OCI-LY7 (cell line): ENCODE measurements around the gene NREP. TPM values are rescaled to one million over a fixed set of nuclear protein-coding genes. Genes with fewer than 3 reads are reported as not detected.
"Not testable (repeated sequence)": the region's sequence is repeated elsewhere in the genome, so short reads cannot be mapped to it uniquely, and the experiment has no call there.

ENCODE experiments used
- BruUV-seq: library from RNA; stranded (reverse); fragments of 400-500 nt; replicated peaks from 2 replicates; lab custom pipeline; 2021; lab: Mats Ljungman, UMichigan
- CTCF ChIA-PET: fragments of 300-600 bp; sonication (Branson Sonifier 250); formaldehyde crosslinking; loops from one replicate; lab custom pipeline; 2022; ENCODE audit warnings: antibody characterized with exemption; ENCODE audit not compliant: unreplicated experiment; lab: Charles Lee
- POLR2A ChIA-PET: fragments of 300-600 bp; sonication (Branson Sonifier 250); formaldehyde crosslinking; loops from one replicate; lab custom pipeline; 2022; ENCODE audit warnings: antibody characterized with exemption; lab: Charles Lee
- DNase-seq: peaks from one replicate; pipeline ENCODE4 v3.0.0-alpha.2; 2015; ENCODE audit warnings: low spot score
- H2AFZ ChIP-seq: fragments of 200-600 bp; sonication (generic), shearing (Covaris generic); 2 replicates; pipeline ENCODE4 v1.6.1; 2014; ENCODE audit warnings: mild to moderate bottlenecking, antibody characterized with exemption, low read length, moderate library complexity
- H3K27ac ChIP-seq: fragments of 200-600 bp; sonication (generic); 2 replicates; pipeline ENCODE4 v1.5.1; 2014; ENCODE audit warnings: mixed run types, low read depth, mild to moderate bottlenecking, moderate library complexity, low read length, inconsistent platforms; ENCODE audit not compliant: poor library complexity, severe bottlenecking
- H3K36me3 ChIP-seq: fragments of 200-600 bp; sonication (generic); 2 replicates; pipeline ENCODE4 v1.6.1; 2014; ENCODE audit warnings: mild to moderate bottlenecking, antibody characterized with exemption, low read length, moderate library complexity, mixed read lengths; ENCODE audit not compliant: insufficient read depth
- H3K4me1 ChIP-seq: fragments of 200-600 bp; sonication (generic); 2 replicates; pipeline ENCODE4 v1.5.1; 2014; ENCODE audit warnings: mild to moderate bottlenecking, low read length; ENCODE audit not compliant: insufficient read depth, poor library complexity, severe bottlenecking
- H3K4me2 ChIP-seq: fragments of 200-600 bp; sonication (generic); 2 replicates; pipeline ENCODE4 v1.6.1; 2014; ENCODE audit warnings: mild to moderate bottlenecking, low read length
- H3K4me3 ChIP-seq: fragments of 200-600 bp; sonication (generic); 2 replicates; pipeline ENCODE4 v1.5.1; 2014; ENCODE audit warnings: mild to moderate bottlenecking, low read depth, low read length; ENCODE audit not compliant: poor library complexity, severe bottlenecking
- H3K79me2 ChIP-seq: fragments of 200-600 bp; sonication (generic); 2 replicates; pipeline ENCODE4 v1.6.1; 2016; ENCODE audit warnings: low read depth, mild to moderate bottlenecking, low read length, moderate library complexity, mixed read lengths; ENCODE audit not compliant: insufficient read depth
- H3K9me2 ChIP-seq: fragments of 200-600 bp; sonication (generic); 2 replicates; pipeline ENCODE4 v1.6.1; 2016; ENCODE audit warnings: mild to moderate bottlenecking, low read length, mixed read lengths; ENCODE audit not compliant: insufficient read depth
- H3K9me3 ChIP-seq: fragments of 200-600 bp; sonication (generic); 2 replicates; pipeline ENCODE4 v1.6.1; 2014; ENCODE audit warnings: mild to moderate bottlenecking, mixed run types, low read length, mixed read lengths
- H4K20me1 ChIP-seq: fragments of 200-600 bp; sonication (generic); 2 replicates; pipeline ENCODE4 v1.6.1; 2014; ENCODE audit warnings: mild to moderate bottlenecking, antibody characterized with exemption, low read length, moderate library complexity, mixed read lengths; ENCODE audit not compliant: insufficient read depth
- CTCF ChIP-seq: fragments of 200-600 bp; sonication (generic); conservative IDR thresholded peaks from 2 replicates; pipeline ENCODE4 v1.5.1; 2014; ENCODE audit warnings: mild to moderate bottlenecking, antibody characterized with exemption, low read length, moderate library complexity, mixed read lengths
- EZH2phosphoT487 ChIP-seq: fragments of 200-600 bp; sonication (generic); IDR thresholded peaks from 2 replicates; pipeline ENCODE4 v1.6.1; 2018; ENCODE audit warnings: low read depth, borderline replicate concordance, mild to moderate bottlenecking, mixed run types, antibody characterized with exemption, low read length, moderate library complexity, mixed read lengths
- intact Hi-C: fragments of 100-400 bp; cut with micrococcal nuclease; formaldehyde crosslinking; loops from one replicate; pipeline ENCODE4 v1.10.0; 2022; ENCODE audit not compliant: unreplicated experiment
- total RNA-seq, 2 experiments: library from RNA; depleted of rRNA in 1 of 2; stranded (reverse); fragments of >200 nt in 1 of 2; shearing (Covaris generic) in 1 of 2; gene quantifications; 2 replicates each; pipeline ENCODE4 v1.2.3, GENCODE V29; 2014 to 2022

Gene NREP
- total RNA-seq, 2 experiments from 2014 or later: 40.0 to 100 TPM

DNA sequence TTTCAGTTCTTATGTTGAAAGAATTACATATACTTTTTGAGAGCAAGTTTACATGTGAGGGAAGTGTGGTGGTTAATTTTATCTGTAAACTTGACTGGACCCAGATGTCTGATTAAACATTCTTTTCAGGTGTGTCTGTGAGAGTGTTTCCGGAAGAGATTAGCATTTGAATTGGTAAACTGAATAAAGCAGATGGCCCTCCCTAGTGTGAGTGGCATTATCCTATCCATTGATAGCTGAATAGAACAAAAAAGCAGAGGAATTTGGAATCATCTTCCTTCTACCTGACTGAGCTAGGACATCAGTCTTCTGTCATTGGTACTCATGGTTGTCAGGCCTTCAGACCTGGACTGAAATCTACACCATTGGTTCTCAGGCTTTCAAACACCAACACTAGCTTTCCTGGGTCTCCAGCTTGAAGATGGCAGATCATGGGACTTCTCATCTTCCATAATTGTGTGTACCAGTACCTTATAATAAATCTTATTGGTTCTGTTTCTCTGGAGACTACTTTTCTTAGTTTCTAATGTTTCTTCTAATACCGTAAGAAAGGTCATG is 36.6 kb downstream of the NREP start:
- H4K20me1 ChIP-seq: no peaks in the 10 kb centered on the region
- POLR2A ChIA-PET: interaction anchor here (0.9 to 1.4 kb wide), 4 partner anchors 14 to 34 kb away, joined by 3 to 5 read pairs (median 4); no protein-coding TSS in a partner anchor
- DNase-seq: no peak
- no peaks in the 10 kb centered on the region for H3K9me3 ChIP-seq
- H3K27ac ChIP-seq: no peak overlapping the region
- no peaks in the 10 kb centered on the region for H3K79me2 ChIP-seq
- no peak overlapping the region for H3K4me2 ChIP-seq
- no TSS peak for BruUV-seq
- intact Hi-C loops: no loop called here
- no peak for TF ChIP-seq CTCF
- TF ChIP-seq EZH2phosphoT487: no peak
- H2AFZ ChIP-seq: no peak overlapping the region
- H3K36me3 ChIP-seq: no peaks in the 10 kb centered on the region
- CTCF ChIA-PET: no interaction called here
- no peaks in the 10 kb centered on the region for H3K4me1 ChIP-seq
- no peak overlapping the region for H3K4me3 ChIP-seq
- H3K9me2 ChIP-seq: no peaks in the 10 kb centered on the region

DNA sequence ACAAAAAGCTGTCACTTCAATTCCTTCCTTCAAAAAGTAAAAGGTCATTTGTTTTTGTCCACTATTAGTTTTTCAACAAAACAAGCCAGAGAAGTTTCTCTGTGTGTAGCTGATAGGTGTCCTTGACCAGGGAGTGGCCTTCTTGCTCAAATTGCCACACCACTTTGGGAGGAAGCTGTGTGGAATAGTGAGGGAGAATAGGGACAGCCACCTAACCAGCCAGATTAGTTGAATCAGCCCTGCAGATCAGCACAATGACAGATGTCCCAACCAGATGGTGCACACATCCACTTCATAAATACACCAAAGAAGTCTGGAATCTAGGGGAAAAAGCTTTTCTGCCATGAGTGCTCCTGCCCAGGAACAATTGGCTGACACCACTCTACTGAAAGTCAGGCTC is 37.2 kb downstream of the NREP start:
- Histone ChIP-seq H3K4me3 (no peak overlapping the region), H3K79me2 (no peaks in the 10 kb centered on the region), H3K4me2 (no peak overlapping the region), H4K20me1 (no peaks in the 10 kb centered on the region), H3K9me3 (no peaks in the 10 kb centered on the region), H3K36me3 (no peaks in the 10 kb centered on the region), H3K9me2 (no peaks in the 10 kb centered on the region), H2AFZ (no peak overlapping the region), H3K27ac (no peak overlapping the region), H3K4me1 (no peaks in the 10 kb centered on the region)
- DNase-seq: no peak
- no TSS peak for BruUV-seq
- ChIA-PET CTCF (no interaction called here), POLR2A (interaction anchor here (1.0 to 1.2 kb wide), 2 partner anchors 13 to 35 kb away, joined by 3 to 5 read pairs; no protein-coding TSS in a partner anchor)
- intact Hi-C loops: no loop called here
- TF ChIP-seq EZH2phosphoT487: no peak
- no peak for TF ChIP-seq CTCF

GRCh38 chr5:111716789-111717188 is 40.2 kb downstream of the NREP start:
- intact Hi-C loops, H3K36me3 ChIP-seq, H3K27ac ChIP-seq, BruUV-seq, H3K4me3 ChIP-seq, H3K4me1 ChIP-seq, CTCF ChIA-PET, H3K9me2 ChIP-seq, H3K79me2 ChIP-seq, DNase-seq, H3K9me3 ChIP-seq, H4K20me1 ChIP-seq, H3K4me2 ChIP-seq, H2AFZ ChIP-seq: not testable (repeated sequence)
- POLR2A ChIA-PET: interaction anchor here (1.4 to 2.1 kb wide), 2 partner anchors 12 to 24 kb away, joined by 4 to 5 read pairs; no protein-coding TSS in a partner anchor
